Stimulated activated CD4-positive, alpha-beta T cell treated with anti-CD3 and anti-CD28 coated beads, Interleukin-12 subunit alpha, Interleukin-12 subunit beta, amount 100 ng/mL, for 48 hours (primary cell): ENCODE measurements around the gene FARP1.

Experiments
- DNase-seq, 3 donors: peaks; one replicate each; pipeline ENCODE4 v3.0.0-alpha.2; 2020; ENCODE audit warnings: low read depth in 2 of 3, low spot score in 1 of 3

Gene FARP1

DNA sequence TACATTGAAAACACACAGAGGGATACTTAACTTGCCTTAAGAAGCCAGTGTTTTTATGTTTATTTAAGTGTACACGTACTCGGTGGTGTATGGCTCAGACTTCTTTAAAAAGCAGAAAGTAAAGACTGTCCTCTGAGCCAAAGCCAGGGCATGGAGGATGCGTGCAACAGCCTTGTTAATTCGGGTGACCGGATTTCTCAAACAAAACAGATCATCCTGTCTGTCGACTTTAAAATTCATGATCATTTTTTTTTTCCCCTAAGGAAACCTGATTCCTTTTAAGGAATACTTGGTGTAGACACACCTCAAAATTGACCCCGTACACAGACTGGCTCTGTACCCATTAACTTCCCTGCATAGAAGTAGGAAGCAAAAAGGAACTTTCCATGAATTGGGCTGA, 158.8 kb downstream of the FARP1 start:
- DNase-seq = no peak

DNA sequence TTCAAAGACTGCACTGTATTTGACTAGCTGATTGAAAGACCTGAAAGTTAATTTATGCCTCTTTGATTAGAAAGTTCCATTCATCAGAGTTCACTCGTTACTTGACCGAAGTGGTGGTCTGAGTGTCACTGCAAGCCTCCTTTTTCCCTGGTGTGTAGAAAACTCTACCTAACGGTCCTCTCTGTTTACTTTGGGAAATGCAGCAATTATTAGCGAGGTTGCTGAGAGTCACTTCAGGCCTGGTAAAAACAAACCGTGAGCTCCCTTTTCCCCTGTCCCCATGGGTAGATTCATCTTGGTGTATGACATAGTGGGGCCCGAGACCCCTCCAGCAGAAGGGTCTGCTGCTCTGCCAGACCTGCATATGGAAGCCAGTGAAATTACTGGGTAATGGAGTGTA, 161.0 kb downstream of the FARP1 start:
- DNase-seq = no peak

DNA sequence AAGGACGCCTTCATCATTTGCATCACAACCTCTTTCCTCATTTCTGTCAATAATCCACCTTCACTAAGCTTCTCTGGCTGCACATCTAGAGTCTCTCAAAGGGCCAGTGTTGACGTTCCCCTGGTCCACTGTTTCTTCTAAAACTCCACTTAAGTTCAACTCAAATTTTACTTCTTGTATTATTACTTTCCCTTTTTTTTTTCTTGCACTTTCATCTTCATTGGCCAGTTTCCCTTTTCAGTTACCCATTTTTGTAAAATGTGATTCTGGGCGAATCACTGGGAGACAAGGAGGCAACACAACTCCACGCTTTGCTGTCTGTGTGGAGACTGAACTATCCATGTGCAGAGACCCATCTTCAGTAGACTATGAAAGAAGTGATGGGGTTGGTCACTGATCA, 162.8 kb downstream of the FARP1 start:
- no peak for DNase-seq

DNA sequence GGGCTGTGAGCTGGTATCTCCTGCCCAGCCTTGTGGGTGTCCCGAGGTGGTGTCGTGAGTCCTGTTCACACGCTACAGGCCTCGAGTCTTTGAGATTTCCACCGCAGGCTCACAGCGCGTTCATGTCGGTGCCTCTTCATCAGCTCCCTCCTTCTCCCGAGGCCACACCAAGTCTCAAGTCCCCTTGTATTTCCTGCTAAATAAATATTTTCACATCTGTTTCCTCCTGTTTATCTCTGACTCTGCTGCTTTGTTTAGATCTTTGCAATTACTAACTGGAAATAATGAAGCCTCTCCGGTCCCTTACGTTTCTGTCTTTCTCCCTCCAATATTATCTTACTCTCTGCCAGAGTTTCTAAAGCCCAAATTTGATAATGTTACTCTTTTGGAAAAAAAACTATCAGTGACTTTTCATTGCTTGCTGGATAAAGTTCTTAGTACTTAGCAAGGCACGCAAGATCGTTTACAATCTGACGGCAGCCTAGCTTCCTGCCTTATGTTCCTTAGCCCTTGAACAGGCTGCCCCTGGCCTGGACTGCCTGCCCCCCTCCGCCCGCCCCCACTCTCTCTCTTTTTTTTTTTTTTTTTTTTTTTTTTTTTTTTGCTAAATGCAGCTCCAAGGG, 164.7 kb downstream of the FARP1 start:
- no peak for DNase-seq

DNA sequence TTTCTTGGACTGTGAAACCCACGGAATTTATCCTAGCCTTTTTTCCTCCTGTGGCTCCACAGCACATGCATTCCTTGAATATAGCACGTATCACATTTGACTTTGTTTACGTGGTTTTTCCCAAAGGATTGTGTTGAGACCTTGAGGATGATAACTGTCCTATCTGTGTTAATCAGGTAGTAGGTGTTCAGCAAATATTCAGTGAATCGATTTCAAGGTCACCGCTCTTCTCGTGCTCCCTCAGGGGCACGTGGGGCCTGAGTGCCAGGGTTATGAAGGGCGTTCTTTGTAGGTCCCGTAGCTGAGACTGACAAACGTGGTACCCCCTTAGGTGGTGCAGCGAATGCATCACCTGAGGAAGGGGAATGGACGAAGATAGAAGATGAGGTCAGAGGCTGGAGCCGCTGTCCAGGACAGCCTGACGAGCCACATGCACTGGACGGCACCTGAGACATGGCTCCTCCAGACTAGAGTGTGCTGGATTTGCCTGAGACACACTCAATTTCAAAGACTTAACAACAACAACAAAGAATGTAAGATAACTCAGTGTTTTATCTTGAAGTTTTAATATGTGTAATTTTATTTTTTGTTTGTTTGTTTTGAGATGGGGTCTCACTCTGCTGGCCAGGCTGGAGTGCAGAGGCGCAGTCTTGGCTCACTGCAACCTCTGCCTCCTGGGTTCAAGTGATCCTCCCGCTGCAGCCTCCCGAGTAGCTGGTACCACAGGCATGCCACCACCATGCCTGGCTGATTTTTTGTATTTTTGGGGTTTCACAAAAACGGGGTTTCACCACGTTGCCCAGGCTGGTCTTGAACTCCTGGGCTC, 165.4 kb downstream of the FARP1 start:
- DNase-seq = no peak

DNA sequence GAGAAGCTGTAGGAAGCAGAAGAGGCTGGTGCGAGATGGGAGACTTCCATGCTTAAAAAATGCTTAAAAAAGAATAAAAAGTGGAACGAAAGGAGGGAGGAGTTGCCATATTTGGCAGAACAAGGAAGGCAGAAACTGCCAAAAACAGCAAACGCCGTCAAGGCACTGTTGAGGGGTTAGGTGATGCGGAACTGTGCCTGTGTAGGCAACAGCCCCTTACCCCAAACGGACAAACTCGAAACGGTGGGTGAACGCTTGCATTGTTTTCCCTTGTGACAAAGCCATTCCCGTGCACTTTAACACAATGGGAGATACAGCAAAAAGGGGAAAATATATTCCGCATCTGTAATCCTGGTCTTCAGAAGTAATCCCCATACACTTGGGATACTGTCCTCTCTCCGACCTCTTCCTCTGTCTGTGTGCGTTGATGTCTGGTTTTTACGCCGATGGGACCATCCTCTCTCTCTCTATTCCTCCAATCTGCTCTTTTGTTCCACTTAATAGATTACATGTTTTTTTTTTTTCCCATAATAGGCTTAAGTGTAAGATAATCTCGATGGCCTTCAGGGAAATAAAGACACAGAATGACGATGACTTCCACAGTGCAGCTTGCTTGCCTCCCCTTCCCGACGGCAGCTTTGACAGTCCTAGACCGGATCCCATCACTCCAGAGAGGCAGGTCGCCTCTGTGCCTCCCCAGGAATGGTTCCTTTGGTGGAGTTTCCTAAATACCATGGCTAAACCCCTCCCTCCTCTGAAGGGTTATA, 166.9 kb downstream of the FARP1 start:
- DNase-seq = no peak

DNA sequence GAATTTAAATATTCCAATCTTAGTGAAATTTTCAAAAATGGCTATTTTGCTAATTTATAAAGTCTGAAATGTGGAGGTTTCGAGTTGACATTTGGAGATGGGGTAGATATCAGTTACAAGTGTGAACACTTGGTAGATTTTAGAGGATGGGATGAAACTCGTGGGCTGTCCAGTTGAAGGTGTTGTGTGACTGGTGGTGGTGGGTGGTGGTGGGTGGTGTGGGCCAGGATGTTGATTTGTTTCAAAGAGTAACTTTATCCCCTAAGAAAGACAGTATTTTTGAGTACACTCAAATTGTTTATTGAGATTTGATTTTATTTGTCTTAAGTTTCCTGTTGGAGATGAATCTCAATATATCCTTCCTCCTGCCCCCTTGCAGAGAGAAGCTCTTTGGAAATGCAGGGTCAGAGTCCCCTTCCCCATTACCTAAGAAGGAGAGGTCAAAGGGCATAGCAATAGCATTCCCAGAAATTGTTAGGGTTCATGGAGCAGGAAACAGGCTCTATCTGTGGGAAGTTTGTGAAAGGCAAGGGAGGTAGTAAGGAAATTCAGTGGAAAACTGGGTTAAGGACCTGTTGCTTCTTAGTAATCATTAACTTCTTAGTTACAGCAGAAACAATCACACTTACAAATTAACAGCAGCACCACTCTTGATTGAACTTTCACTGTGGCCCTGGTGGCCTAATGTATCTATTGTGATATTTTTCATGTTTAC, 167.7 kb downstream of the FARP1 start:
- no peak for DNase-seq

DNA sequence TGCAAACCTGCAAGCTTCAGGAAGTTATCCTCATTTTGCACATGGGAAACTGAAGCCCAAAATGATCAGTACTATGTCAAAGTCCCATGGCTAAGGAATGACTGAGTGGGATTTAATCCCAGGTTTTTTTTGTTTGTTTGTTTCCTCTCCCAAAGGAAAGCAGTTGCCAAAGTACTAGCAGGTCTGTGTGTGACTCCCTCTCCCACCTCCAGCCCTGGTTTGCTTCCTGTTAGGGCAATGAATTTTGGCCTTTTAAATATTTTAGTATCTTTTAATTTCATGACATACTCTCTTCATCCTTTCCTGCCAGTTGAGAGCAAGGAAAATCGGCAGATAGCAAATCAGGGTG, 168.3 kb downstream of the FARP1 start:
- DNase-seq = no peak

DNA sequence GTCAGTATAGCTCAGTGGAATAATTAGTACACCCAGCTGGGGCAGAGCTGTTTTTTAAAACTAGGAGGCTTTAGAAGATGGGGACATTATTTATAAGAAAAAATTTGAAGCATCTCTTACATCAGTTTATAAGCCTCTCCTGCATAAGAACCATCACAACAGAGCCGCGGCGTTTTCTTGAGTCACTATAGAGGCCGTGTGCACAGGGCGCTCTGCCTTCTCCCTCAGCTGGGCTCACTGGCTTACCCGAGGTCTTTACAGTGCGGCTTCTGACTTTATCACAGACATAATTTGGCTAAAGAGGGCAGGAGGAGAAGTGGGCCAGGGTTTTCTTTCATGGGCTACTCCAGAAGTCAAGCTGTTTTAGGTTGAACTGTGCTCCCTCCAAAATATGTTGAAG, 169.7 kb downstream of the FARP1 start:
- DNase-seq = no peak

DNA sequence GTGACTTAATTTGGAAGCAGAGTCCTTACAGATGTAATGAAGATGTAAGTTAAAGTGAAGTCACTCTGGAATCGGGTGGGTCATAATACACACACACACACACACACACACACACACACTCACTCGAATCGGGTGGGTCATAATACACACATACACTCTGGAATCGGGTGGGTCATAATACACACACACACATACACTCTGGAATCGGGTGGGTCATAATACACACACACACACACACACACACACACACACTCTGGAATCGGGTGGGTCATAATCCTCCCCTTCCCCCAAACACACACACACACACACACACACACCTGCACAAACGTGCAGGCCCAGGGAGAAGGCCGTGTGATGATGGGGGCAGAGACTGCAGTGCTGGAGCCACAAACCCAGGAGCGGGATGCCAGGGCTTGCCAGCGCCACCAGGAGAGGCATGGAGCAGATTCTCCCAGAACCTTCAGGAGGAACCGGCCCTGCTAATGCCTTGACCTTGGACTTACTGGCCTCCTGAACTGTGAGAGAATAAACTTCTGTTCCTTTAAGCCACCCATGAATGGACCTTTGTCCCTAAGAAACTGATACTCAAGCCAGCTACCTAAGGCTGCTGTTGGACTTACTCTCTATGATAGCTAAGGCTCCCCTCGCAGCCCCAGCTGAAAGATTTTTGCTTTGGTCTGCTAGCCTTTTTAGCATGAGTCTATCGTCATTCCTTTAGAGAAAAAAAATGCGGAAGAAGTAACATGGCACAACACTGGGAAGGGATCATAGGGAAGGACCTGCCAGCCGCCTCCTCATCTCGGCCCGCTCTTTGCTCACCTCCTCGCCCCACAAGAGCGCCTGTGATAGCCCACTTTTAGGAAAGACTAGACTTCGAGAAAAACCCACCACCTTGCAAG, 170.4 kb downstream of the FARP1 start:
- DNase-seq = no peak

DNA sequence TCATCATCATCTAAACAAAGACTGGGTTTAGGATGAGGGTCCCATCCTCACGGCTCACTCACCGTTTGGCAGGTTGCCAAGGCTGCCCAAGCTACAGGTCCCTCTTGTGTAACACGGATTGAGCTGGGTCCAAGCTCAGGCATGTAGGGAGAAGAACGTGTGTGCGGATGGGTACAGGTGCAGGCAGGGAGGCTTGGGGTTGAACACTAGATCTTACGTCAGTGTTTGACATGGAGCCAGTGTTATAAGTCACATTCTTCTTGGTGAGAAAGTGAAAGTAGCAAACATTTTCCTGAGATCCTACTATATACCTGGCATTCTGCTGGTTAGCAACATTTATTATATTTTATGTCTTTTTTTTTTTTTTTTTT, 171.0 kb downstream of the FARP1 start:
- no peak for DNase-seq

DNA sequence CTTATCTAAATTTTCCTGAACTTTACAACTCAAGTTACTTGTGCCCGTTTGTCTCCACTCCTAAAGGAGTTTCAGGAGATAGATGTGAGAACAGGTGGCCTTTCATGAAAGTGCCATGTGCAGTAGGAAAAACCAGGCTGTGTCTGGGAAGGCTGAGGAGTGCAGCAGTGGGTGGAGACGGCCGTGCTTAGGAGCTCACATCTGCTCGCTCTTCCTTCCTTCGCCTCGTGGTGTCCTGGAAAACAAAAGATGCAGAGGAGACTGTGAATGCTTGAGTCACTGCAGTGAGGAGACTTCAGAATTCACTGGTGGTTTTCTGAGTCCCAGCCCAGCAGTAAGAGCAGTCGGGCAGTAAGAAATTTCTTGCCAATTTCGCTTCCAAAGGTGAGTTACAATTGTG, 172.6 kb downstream of the FARP1 start:
- DNase-seq = no peak

DNA sequence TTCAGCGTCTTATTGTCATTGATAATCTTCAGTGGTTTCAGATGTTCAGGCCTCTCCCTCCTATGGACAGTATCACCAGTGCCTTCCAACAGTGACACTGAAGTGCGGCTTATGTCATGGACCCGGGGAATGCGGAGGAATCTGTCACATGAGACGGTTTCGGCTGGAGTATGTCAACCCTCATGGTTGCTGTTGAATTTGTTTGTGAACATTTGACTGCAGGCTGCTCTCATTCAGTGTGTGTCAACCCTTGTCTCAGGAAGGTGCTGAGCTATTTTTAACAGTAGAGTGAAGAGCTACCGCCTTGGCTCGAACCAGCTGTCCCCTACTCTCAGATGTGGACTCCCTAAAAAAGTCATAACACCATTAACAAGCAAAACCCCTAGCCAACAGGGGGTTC, 173.0 kb downstream of the FARP1 start:
- no peak for DNase-seq

DNA sequence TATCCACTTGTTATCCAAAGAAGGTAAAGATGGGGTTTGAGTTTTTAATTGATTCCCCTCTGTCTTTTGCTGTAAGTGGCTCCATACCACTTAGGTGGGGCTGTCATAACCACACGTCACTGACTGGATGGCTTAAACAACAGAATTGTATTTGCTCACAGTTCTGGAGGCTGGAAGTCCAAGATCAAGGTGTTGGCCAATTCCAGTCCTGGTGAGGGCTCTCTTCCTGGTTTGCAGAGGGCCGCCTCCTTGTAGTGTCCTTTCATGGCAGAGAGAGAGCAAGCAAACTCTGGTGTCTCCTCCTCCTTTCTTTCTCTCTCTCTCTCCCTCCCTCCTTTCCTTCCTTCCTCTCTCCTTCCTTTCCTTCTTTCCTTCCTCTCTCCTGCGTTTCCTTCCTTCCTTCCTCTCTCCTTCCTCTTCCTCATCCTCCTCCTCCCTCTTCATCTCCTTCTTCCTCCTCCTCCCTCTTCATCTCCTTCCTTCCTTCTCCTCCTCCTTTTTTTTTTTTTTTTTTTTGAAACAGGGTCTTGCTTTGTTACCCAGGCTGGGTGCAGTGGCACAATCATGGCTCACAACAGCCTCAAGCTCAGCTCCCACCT, 174.8 kb downstream of the FARP1 start:
- DNase-seq = no peak

DNA sequence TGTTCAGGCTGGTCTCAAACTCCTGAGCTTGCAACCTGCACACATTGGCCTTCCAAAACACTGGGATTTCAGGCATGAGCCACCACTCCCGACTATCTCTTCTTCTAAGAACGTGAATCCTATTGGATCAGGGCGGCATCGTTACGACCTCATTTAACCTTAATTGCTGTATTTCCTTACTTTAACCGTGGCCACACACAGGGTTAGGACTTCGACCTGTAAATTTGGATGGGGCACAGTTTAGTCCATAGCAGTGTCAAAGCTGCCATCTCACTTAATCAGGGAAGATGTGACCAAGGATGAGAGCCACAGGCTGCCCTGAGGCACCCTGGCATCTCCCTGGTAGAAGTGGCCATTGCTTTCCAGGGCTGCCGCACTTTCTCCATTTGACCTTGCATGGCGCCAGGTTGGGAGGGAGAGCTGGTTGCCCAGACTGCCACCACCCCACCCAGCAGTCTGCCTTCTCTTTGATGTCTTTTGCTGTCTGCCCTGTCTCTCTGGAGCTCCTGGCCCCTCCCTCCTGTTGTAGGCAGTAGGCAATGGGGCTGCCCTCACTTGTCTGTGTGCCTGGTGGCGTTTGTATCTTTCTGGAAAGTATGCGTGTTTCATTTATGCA, 175.5 kb downstream of the FARP1 start:
- no peak for DNase-seq

DNA sequence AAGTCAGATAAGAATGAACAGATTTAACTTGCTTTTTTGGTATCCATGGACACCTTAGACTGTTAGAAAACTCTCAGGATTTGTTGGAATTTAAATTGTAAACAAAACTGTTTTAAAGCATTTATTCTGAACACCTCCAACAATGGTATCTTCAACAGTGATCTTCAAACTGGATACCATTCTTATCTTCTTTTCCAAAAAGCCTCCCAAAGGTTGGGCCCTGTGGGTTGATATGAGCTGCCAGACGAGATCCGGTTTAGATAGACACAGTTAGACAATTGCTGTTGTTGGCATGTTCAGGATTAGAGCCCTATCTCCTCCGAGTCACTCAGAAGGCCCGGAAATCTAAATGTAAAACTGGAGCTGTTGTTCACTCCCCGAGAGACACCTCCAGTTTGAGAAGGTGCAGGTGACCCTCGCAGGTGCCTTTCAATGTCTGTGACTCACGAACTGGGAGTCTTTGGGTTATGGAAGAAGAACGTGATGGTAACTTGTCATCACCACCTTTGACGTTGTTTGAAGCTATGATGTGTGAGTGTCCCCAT, 177.7 kb downstream of the FARP1 start:
- no peak for DNase-seq

DNA sequence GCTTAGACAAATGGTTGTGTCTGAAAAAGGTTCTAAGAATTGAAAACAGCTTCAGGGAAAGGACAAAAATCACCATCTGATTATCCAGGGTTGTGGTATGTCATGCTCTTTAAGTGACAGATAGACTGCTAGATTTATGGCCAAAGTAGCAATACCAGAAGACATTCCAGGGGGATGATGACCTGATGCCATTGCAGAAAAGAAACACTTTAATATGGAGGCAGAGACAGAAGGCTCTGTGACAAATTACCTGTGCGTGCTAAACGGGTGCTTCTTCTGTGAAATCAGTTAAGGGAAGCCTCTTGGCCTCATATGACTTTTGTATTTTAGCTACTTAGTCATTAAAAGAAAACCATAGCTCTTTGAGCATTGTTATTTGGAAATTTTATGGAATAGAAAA, 178.5 kb downstream of the FARP1 start:
- no peak for DNase-seq

DNA sequence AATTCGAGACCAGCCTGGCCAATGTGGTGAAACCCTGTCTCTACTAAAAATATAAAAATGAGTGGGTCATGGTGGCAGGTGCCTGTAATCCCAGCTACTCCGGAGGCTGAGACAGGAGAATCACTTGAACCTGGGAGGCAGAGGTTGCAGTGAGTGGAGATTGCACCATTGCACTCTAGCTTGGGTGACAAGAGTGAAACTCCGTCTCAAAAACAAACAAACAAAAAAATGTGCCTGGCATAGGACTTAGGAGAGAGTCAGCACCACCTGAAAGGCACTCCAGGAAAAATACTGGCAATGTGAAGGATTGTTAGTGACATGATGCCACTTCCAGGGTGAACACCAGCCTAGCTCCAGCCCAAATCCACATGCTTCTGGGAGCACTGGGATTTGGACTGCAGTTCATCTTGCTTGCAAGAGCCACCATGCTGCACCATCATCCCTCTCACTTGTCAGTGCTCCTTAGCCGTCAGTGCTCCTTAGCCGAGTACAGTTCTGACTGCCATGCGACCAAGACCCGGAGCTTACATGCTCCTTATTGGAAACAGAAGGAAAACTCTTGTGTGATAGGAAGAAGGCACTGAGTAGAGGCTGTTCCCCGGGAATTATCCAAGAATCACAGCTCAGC, 179.3 kb downstream of the FARP1 start:
- DNase-seq = no peak

DNA sequence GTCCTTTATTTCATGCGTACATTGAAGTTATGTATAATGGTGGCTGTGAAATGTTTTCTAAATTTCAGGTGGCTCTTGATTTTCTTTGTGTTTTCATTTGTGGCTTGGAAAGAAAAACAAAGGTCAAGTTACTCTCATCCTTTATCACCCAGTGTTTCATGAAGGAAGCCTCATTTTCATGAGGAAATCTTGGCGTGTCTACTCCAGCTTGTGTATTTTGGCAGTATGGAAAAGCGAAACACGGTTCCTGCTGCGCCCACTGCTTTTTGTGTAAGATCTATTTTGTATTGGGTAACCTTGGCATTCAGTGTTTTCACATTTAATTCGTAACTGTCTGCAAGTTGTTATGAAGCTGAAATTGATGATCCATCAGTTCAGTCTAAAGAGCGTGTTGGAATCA, 181.2 kb downstream of the FARP1 start:
- DNase-seq = no peak
